CD14-positive monocyte (primary cell): ENCODE results near the gene LBP. TPM values are rescaled to one million over a fixed set of nuclear protein-coding genes. Genes with fewer than 3 reads are reported as not detected.

Source experiments
- DNase-seq, 3 donors: peaks; one replicate each; pipeline ENCODE4 v3.0.0-alpha.2; 2011 to 2022
- H2AFZ ChIP-seq: 2 replicates; pipeline ENCODE4 v1.6.0; 2012; ENCODE audit warnings: mild to moderate bottlenecking, low read depth, low read length, inconsistent platforms; ENCODE audit not compliant: insufficient read depth, poor library complexity, severe bottlenecking
- H3K27ac ChIP-seq, 2 donors: 1 replicate in 1 of 2; 2 replicates in 1 of 2; pipeline ENCODE4 v1.5.1; 2012 to 2013; ENCODE audit warnings: low read length in 2 of 2, control low read depth in 1 of 2, inconsistent platforms in 1 of 2, low read depth in 1 of 2, mild to moderate bottlenecking in 1 of 2
- H3K27me3 ChIP-seq, 2 donors: one replicate each; pipeline versions ENCODE4 v1.6.0 to v1.6.1; 2011 to 2013; ENCODE audit warnings: low read length in 2 of 2; ENCODE audit not compliant: control insufficient read depth in 2 of 2, insufficient read depth in 2 of 2
- H3K36me3 ChIP-seq, 2 donors: replicated peaks in 1 of 2; 1 replicate in 1 of 2; 2 replicates in 1 of 2; pipeline versions ENCODE4 v1.5.1 to v1.6.1; 2012 to 2013; ENCODE audit warnings: low read length in 2 of 2, control low read depth in 1 of 2, inconsistent platforms in 1 of 2, mild to moderate bottlenecking in 1 of 2; ENCODE audit not compliant: insufficient read depth in 2 of 2, control insufficient read depth in 1 of 2
- H3K4me1 ChIP-seq, 2 donors: 1 replicate in 1 of 2; 2 replicates in 1 of 2; pipeline versions ENCODE4 v1.5.1 to v1.6.1; 2012 to 2013; ENCODE audit warnings: low read length in 2 of 2, control low read depth in 1 of 2, inconsistent platforms in 1 of 2, mild to moderate bottlenecking in 1 of 2, moderate library complexity in 1 of 2; ENCODE audit not compliant: insufficient read depth in 2 of 2, control insufficient read depth in 1 of 2
- H3K4me2 ChIP-seq: replicated peaks from 2 replicates; pipeline ENCODE3; 2012; ENCODE audit warnings: low read length, moderate library complexity, mild to moderate bottlenecking; ENCODE audit not compliant: poor library complexity, severe bottlenecking; ENCODE audit errors: extremely low read depth
- H3K4me3 ChIP-seq, 3 experiments: fragments of 200-600 bp in 1 of 3; sonication (generic) in 1 of 3; replicated peaks in 1 of 3; 1 replicate in 2 of 3; 2 replicates in 1 of 3; pipeline ENCODE4 v1.5.1; 2011 to 2013; ENCODE audit warnings: low read length in 3 of 3, mild to moderate bottlenecking in 3 of 3, control low read depth in 2 of 3, low read depth in 2 of 3, inconsistent platforms in 1 of 3, moderate library complexity in 1 of 3
- H3K79me2 ChIP-seq: 2 replicates; pipeline ENCODE4 v1.6.0; 2012; ENCODE audit warnings: mild to moderate bottlenecking, control low read depth, inconsistent platforms, low read length, moderate library complexity; ENCODE audit not compliant: insufficient read depth
- H3K9ac ChIP-seq: 2 replicates; pipeline ENCODE4 v1.6.0; 2017; ENCODE audit warnings: low read length, mild to moderate bottlenecking; ENCODE audit not compliant: insufficient read depth, poor library complexity, severe bottlenecking
- H3K9me3 ChIP-seq, 2 donors: replicated peaks in 1 of 2; 1 replicate in 1 of 2; 2 replicates in 1 of 2; pipeline versions ENCODE4 v1.5.1 to v1.6.1; 2012 to 2013; ENCODE audit warnings: low read length in 2 of 2, control low read depth in 1 of 2; ENCODE audit not compliant: control insufficient read depth in 1 of 2, insufficient read depth in 1 of 2
- H4K20me1 ChIP-seq: 2 replicates; pipeline ENCODE4 v1.6.0; 2012; ENCODE audit warnings: mild to moderate bottlenecking, low read length, control low read depth, moderate library complexity; ENCODE audit not compliant: insufficient read depth
- H3K27ac Mint-ChIP-seq, 7 donors: one replicate each; pipeline ENCODE4 v1.8.0; 2020; ENCODE audit warnings: mild to moderate bottlenecking in 7 of 7, mixed read lengths in 7 of 7, moderate library complexity in 6 of 7, inconsistent platforms in 2 of 7
- H3K27me3 Mint-ChIP-seq, 3 donors: one replicate each; pipeline ENCODE4 v1.8.0; 2021 to 2022; ENCODE audit warnings: low read depth in 3 of 3, mild to moderate bottlenecking in 3 of 3, mixed read lengths in 3 of 3, moderate library complexity in 3 of 3, inconsistent platforms in 1 of 3
- H3K36me3 Mint-ChIP-seq, 2 donors: one replicate each; pipeline ENCODE4 v1.8.0; 2020; ENCODE audit warnings: mixed read lengths in 2 of 2, inconsistent platforms in 1 of 2, mild to moderate bottlenecking in 1 of 2
- H3K4me1 Mint-ChIP-seq: one replicate; pipeline ENCODE4 v1.8.0; 2020; ENCODE audit warnings: mild to moderate bottlenecking, mixed read lengths
- H3K4me3 Mint-ChIP-seq, 2 donors: one replicate each; pipeline ENCODE4 v1.8.0; 2020; ENCODE audit warnings: mild to moderate bottlenecking in 2 of 2, mixed read lengths in 2 of 2, moderate library complexity in 1 of 2
- H3K9me3 Mint-ChIP-seq, 7 donors: one replicate each; pipeline ENCODE4 v1.8.0; 2020 to 2022; ENCODE audit warnings: mixed read lengths in 7 of 7, mild to moderate bottlenecking in 6 of 7, moderate library complexity in 6 of 7, inconsistent platforms in 2 of 7
- WGBS: methylation state at CpG from one replicate; pipeline ENCODE4 v1.1.5; 2013; ENCODE audit warnings: missing lambda C conversion rate; ENCODE audit not compliant: insufficient coverage; 5-methylcytosine and 5-hydroxymethylcytosine counted together
- intact Hi-C, 2 donors: fragments of 100-400 bp; cut with micrococcal nuclease; formaldehyde crosslinking; loops; one replicate each; pipeline versions ENCODE4 v1.15.0 to v1.15.1; 2023
- polyA plus RNA-seq, 3 donors: library from polyadenylated mRNA; depleted of rRNA in 1 of 3; unstranded in 2 of 3; stranded (reverse) in 1 of 3; fragments of 300-500 nt in 2 of 3; fragments of >200 nt in 1 of 3; fragmentation: Illumina TruSeq in 2 of 3; gene quantifications; 1 replicate in 2 of 3; 2 replicates in 1 of 3; pipeline ENCODE4 v1.2.3, GENCODE V29; 2012 to 2021
- TF ChIP-seq, protein P1 (sequence below): fragments of 200-600 bp; IDR thresholded peaks from one replicate; pipeline ENCODE4 v1.8.0; 2022; ENCODE audit warnings: antibody characterized with exemption, mild to moderate bottlenecking

LBP gene
- polyA plus RNA-seq, 3 donors: not detected

- no peak overlapping the region for H3K4me3 Mint-ChIP-seq
- H4K20me1 ChIP-seq: no peaks in the 10 kb centered on the region
- peaks cover 33 to 49% of the 10 kb centered on the region in 2 donors for H3K36me3 ChIP-seq
- H3K27ac ChIP-seq: no peak overlapping the region
- H3K27ac Mint-ChIP-seq: no peak overlapping the region
- no peaks in the 10 kb centered on the region for H3K4me1 ChIP-seq
- H3K4me3 ChIP-seq: no peak overlapping the region
- H3K9me3 Mint-ChIP-seq: peaks cover 2 to 6% (median 4%) of the 10 kb centered on the region in 7 donors
- TF ChIP-seq, protein P1, sequence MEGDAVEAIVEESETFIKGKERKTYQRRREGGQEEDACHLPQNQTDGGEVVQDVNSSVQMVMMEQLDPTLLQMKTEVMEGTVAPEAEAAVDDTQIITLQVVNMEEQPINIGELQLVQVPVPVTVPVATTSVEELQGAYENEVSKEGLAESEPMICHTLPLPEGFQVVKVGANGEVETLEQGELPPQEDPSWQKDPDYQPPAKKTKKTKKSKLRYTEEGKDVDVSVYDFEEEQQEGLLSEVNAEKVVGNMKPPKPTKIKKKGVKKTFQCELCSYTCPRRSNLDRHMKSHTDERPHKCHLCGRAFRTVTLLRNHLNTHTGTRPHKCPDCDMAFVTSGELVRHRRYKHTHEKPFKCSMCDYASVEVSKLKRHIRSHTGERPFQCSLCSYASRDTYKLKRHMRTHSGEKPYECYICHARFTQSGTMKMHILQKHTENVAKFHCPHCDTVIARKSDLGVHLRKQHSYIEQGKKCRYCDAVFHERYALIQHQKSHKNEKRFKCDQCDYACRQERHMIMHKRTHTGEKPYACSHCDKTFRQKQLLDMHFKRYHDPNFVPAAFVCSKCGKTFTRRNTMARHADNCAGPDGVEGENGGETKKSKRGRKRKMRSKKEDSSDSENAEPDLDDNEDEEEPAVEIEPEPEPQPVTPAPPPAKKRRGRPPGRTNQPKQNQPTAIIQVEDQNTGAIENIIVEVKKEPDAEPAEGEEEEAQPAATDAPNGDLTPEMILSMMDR: peak; percentile 76
- H2AFZ ChIP-seq: no peak overlapping the region
- H3K36me3 Mint-ChIP-seq: peaks cover 66 to 72% of the 10 kb centered on the region in 2 donors
- peaks cover 0 to 3% of the 10 kb centered on the region in 2 donors for H3K27me3 ChIP-seq
- peaks cover 9 to 32% (median 16%) of the 10 kb centered on the region in 3 donors for H3K27me3 Mint-ChIP-seq
- H3K9ac ChIP-seq: no peak overlapping the region
- H3K4me1 Mint-ChIP-seq: peaks cover 10% of the 10 kb centered on the region
- DNase-seq: peak; percentile 21 to 50 (median 49)
- WGBS: 0% methylated on average over 2 of the region's 5 CpGs
- no peaks in the 10 kb centered on the region for H3K79me2 ChIP-seq
- intact Hi-C loops: loop anchor here (1.0 to 5.0 kb wide), 3 partner anchors 90 to 260 kb away; no protein-coding TSS in a partner anchor
- H3K9me3 ChIP-seq: no peaks in the 10 kb centered on the region
- no peak overlapping the region for H3K4me2 ChIP-seq
Observed at GRCh38 chr20:38321959-38322598, 24.2 kb upstream of the LBP start.

DNA sequence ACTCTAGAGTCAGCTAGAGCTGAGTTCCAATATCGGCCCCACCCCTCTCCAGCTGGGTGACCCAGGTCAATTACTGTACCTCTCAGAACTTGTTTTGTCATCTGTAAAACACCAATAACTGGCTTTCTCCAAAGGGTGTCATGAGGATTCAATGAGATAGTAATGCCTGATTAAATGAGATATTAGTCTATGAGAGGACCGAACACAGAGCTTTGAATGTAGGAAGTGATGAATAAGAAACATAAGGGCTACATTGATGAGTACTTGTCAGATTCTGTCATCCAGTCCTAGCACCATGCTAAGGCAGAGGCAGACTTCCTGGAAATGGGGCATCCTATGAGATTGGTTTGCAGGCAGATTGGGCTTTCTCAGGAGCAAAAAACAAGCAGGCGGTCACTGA lies 22.1 kb upstream of the LBP start:
- WGBS: 100% methylated on average over 1 of the region's 3 CpGs
- intact Hi-C loops: loop anchor here in 1 of 2 donors (5.0 kb wide), 2 partner anchors 92 to 262 kb away; no protein-coding TSS in a partner anchor

More for the DNA sequence above, 22.1 kb upstream of the LBP start:
- no peaks in the 10 kb centered on the region for H3K79me2 ChIP-seq
- peaks cover 10% of the 10 kb centered on the region for H3K4me1 Mint-ChIP-seq
- H3K27ac Mint-ChIP-seq: no peak overlapping the region
- H3K27me3 ChIP-seq: no peaks in the 10 kb centered on the region
- H3K4me1 ChIP-seq: no peaks in the 10 kb centered on the region
- H3K4me2 ChIP-seq: no peak overlapping the region
- no peak overlapping the region for H2AFZ ChIP-seq
- H3K36me3 Mint-ChIP-seq: peaks cover 62 to 69% of the 10 kb centered on the region in 2 donors
- no peak overlapping the region for H3K27ac ChIP-seq
- DNase-seq: no peak
- H4K20me1 ChIP-seq: no peaks in the 10 kb centered on the region
- no peak overlapping the region for H3K9ac ChIP-seq
- TF ChIP-seq, protein P1: no peak
- H3K4me3 Mint-ChIP-seq: no peak overlapping the region
- no peaks in the 10 kb centered on the region for H3K9me3 ChIP-seq
- no peak overlapping the region for H3K4me3 ChIP-seq
- peaks cover 4 to 28% (median 13%) of the 10 kb centered on the region in 3 donors for H3K27me3 Mint-ChIP-seq
- peaks cover 0 to 6% (median 4%) of the 10 kb centered on the region in 7 donors for H3K9me3 Mint-ChIP-seq
- H3K36me3 ChIP-seq: peaks cover 40 to 59% of the 10 kb centered on the region in 2 donors
